GM23338 (cell line): ENCODE data around the gene PRTN3. TPM values are rescaled to one million over a fixed set of nuclear protein-coding genes. Genes with fewer than 3 reads are reported as not detected.
A peak's percentile ranks its signal among the peaks of the same experiment; 100 is the strongest.

Experiments
- ATAC-seq: fragments of 200-7000 bp; cut with Tn5 transposase; 3 replicates; pipeline ENCODE4 v1.9.1; 2020
- DNase-seq: peaks from one replicate; pipeline ENCODE4 v3.0.0-alpha.2; 2015; ENCODE audit warnings: low spot score
- H2AFZ ChIP-seq: fragments of 200-600 bp; sonication (generic); 2 replicates; pipeline ENCODE4 v1.8.0; 2016; ENCODE audit warnings: antibody characterized with exemption, mild to moderate bottlenecking, moderate library complexity
- H3F3A ChIP-seq: fragments of 200-600 bp; sonication (generic); replicated peaks from 2 replicates; pipeline ENCODE4 v1.8.0; 2017; ENCODE audit warnings: antibody characterized with exemption, mixed run types, low read depth
- H3K27ac ChIP-seq: fragments of 200-600 bp; sonication (generic); 2 replicates; pipeline ENCODE4 v1.6.1; 2016; ENCODE audit warnings: low read depth
- H3K27me3 ChIP-seq: fragments of 200-600 bp; sonication (generic); 2 replicates; pipeline ENCODE4 v1.8.0; 2016; ENCODE audit warnings: mild to moderate bottlenecking, mixed run types, moderate library complexity; ENCODE audit not compliant: insufficient read depth
- H3K36me3 ChIP-seq: fragments of 200-600 bp; sonication (generic); 2 replicates; pipeline ENCODE4 v1.8.0; 2016; ENCODE audit warnings: mild to moderate bottlenecking; ENCODE audit not compliant: insufficient read depth
- H3K4me1 ChIP-seq: fragments of 200-600 bp; sonication (generic); 2 replicates; pipeline ENCODE4 v1.8.0; 2016; ENCODE audit warnings: mild to moderate bottlenecking, moderate library complexity; ENCODE audit not compliant: insufficient read depth
- H3K4me2 ChIP-seq: fragments of 200-600 bp; sonication (generic); 2 replicates; pipeline ENCODE4 v1.7.1; 2017; ENCODE audit warnings: mixed run types
- H3K4me3 ChIP-seq: fragments of 200-600 bp; sonication (generic); 2 replicates; pipeline ENCODE4 v1.6.1; 2016; ENCODE audit warnings: mixed run types
- H3K79me2 ChIP-seq: fragments of 200-600 bp; sonication (generic); replicated peaks from 2 replicates; pipeline ENCODE4 v1.8.0; 2017; ENCODE audit warnings: mild to moderate bottlenecking; ENCODE audit not compliant: insufficient read depth
- H3K9me2 ChIP-seq: fragments of 200-600 bp; sonication (generic); 2 replicates; pipeline ENCODE4 v1.8.0; 2017; ENCODE audit not compliant: insufficient read depth
- H4K20me1 ChIP-seq: fragments of 200-600 bp; sonication (generic); replicated peaks from 2 replicates; pipeline ENCODE4 v1.8.0; 2017; ENCODE audit warnings: mild to moderate bottlenecking; ENCODE audit not compliant: insufficient read depth
- H3K27ac Mint-ChIP-seq: 2 replicates; pipeline ENCODE4 v1.8.0; 2020; ENCODE audit warnings: inconsistent platforms, mild to moderate bottlenecking, moderate library complexity, mixed read lengths
- H3K27me3 Mint-ChIP-seq: 3 replicates; pipeline ENCODE4 v1.8.0; 2022; ENCODE audit warnings: low read depth, mild to moderate bottlenecking, moderate library complexity, mixed read lengths, inconsistent platforms; ENCODE audit not compliant: insufficient read depth, poor library complexity
- H3K36me3 Mint-ChIP-seq: 3 replicates; pipeline ENCODE4 v1.8.0; 2021; ENCODE audit warnings: low read depth, mild to moderate bottlenecking, inconsistent platforms, moderate library complexity, mixed read lengths
- H3K4me1 Mint-ChIP-seq: 3 replicates; pipeline ENCODE4 v1.8.0; 2020; ENCODE audit warnings: mild to moderate bottlenecking, inconsistent platforms, mixed read lengths
- H3K4me3 Mint-ChIP-seq: 3 replicates; pipeline ENCODE4 v1.8.0; 2021; ENCODE audit warnings: moderate library complexity, mild to moderate bottlenecking, inconsistent platforms, mixed read lengths
- H3K9me3 Mint-ChIP-seq: 3 replicates; pipeline ENCODE4 v1.8.0; 2020; ENCODE audit warnings: moderate library complexity, mild to moderate bottlenecking, inconsistent platforms, mixed read lengths
- CREB1 ChIP-seq: fragments of 250-450 bp; sonication (Bioruptor Pico); IDR thresholded peaks from 2 replicates; pipeline ENCODE4 v1.5.0; 2020; ENCODE audit warnings: low read depth, mild to moderate bottlenecking, moderate library complexity
- CTCF ChIP-seq, 2 experiments: fragments of 200-600 bp in 1 of 2; sonication (generic) in 1 of 2; conservative IDR thresholded peaks; 2 replicates each; pipeline versions ENCODE4 v1.5.1 to v1.6.1; 2016 to 2017; ENCODE audit warnings: antibody characterized with exemption in 2 of 2, low read depth in 2 of 2, mild to moderate bottlenecking in 2 of 2, moderate library complexity in 1 of 2
- EZH2 ChIP-seq: fragments of 200-600 bp; sonication (generic); IDR thresholded peaks from one replicate; pipeline ENCODE4 v1.8.0; 2017; ENCODE audit warnings: antibody characterized with exemption, mild to moderate bottlenecking, low read depth; ENCODE audit not compliant: unreplicated experiment
- EZH2phosphoT487 ChIP-seq: fragments of 200-600 bp; sonication (generic); IDR thresholded peaks from one replicate; pipeline ENCODE4 v1.8.1; 2018; ENCODE audit warnings: antibody characterized with exemption; ENCODE audit not compliant: unreplicated experiment
- JUNB ChIP-seq: IDR thresholded peaks from one replicate; pipeline ENCODE4 v1.6.1; 2016; ENCODE audit warnings: antibody characterized with exemption; ENCODE audit not compliant: unreplicated experiment
- POLR2AphosphoS5 ChIP-seq: IDR thresholded peaks from 2 replicates; pipeline ENCODE4 v1.6.1; 2016; ENCODE audit warnings: antibody characterized with exemption, low read depth
- STAT1 ChIP-seq: IDR thresholded peaks from one replicate; pipeline ENCODE4 v1.6.1; 2016; ENCODE audit warnings: antibody characterized with exemption; ENCODE audit not compliant: unreplicated experiment
- ZNF114 ChIP-seq: fragments of 250-450 bp; sonication (Bioruptor Pico); IDR thresholded peaks from 2 replicates; pipeline ENCODE4 v1.5.0; 2020; ENCODE audit warnings: mild to moderate bottlenecking, moderate library complexity
- ZNF331 ChIP-seq: fragments of 250-450 bp; sonication (Bioruptor Pico); IDR thresholded peaks from 2 replicates; pipeline ENCODE4 v1.5.0; 2020; ENCODE audit warnings: low read depth, mild to moderate bottlenecking, moderate library complexity
- ZNF462 ChIP-seq: fragments of 250-450 bp; sonication (Bioruptor Pico); IDR thresholded peaks from 2 replicates; pipeline ENCODE4 v1.5.0; 2020; ENCODE audit warnings: mild to moderate bottlenecking, moderate library complexity
- polyA plus RNA-seq: library from polyadenylated mRNA; unstranded; fragments of >200 nt; fragmentation: Nextera tagmentation; extraction: Ambion mirVana; gene quantifications from 2 replicates; pipeline ENCODE4 v1.2.1, GENCODE V29; 2016
- total RNA-seq: library from RNA; depleted of rRNA; stranded (reverse); fragments of >200 nt; shearing (Covaris generic); gene quantifications from 2 replicates; pipeline ENCODE4 v1.2.3, GENCODE V29; 2014
- TF ChIP-seq, protein P1 (sequence below): IDR thresholded peaks from one replicate; pipeline ENCODE4 v1.6.1; 2018; ENCODE audit warnings: antibody characterized with exemption; ENCODE audit not compliant: unreplicated experiment
- TF ChIP-seq, protein P2 (sequence below): IDR thresholded peaks from 2 replicates; pipeline ENCODE4 v1.6.1; 2016; ENCODE audit warnings: antibody characterized with exemption

The PRTN3 gene
- total and polyA plus RNA-seq, 2 experiments from 2014 or later = 0.21 to 0.68 TPM

- Histone ChIP-seq H3K9me2 (no peaks in the 10 kb centered on the region), H3K4me3 (peak within 1 kb of the TSS; percentile 98), H3K36me3 (peaks cover 9% of the 10 kb centered on the region; the same call in 1 of the 2 replicates), H4K20me1 (peaks cover 34% of the 10 kb centered on the region), H3K27ac (peak within 1 kb of the TSS; percentile 84), H3K4me2 (peak within 1 kb of the TSS; percentile 98), H3F3A (peaks cover 24% of the 10 kb centered on the region; the same call in 1 of the 2 replicates), H3K4me1 (peaks cover 39% of the 10 kb centered on the region), H2AFZ (no peak within 1 kb of the TSS), H3K79me2 (peaks cover 41% of the 10 kb centered on the region), H3K27me3 (no peaks in the 10 kb centered on the region)
- Mint-ChIP-seq H3K4me1 (peaks cover 31% of the 10 kb centered on the region), H3K36me3 (peaks cover 34% of the 10 kb centered on the region), H3K4me3 (peak within 1 kb of the TSS; percentile 94), H3K27me3 (peaks cover 15% of the 10 kb centered on the region), H3K27ac (peak within 1 kb of the TSS; percentile 93), H3K9me3 (no peaks in the 10 kb centered on the region)
- TF ChIP-seq ZNF331 (CRISPR knock-in tag) = no peak
- TF ChIP-seq ZNF114 (CRISPR knock-in tag) = no peak
- TF ChIP-seq CREB1 (CRISPR knock-in tag) = peak; percentile 78
- TF ChIP-seq POLR2AphosphoS5 = peak; percentile 76
- no peak for TF ChIP-seq CTCF (conservative IDR thresholded peaks at IDR 0.05; ENCODE audit: low read depth in 2 of 2)
- TF ChIP-seq, protein P1, sequence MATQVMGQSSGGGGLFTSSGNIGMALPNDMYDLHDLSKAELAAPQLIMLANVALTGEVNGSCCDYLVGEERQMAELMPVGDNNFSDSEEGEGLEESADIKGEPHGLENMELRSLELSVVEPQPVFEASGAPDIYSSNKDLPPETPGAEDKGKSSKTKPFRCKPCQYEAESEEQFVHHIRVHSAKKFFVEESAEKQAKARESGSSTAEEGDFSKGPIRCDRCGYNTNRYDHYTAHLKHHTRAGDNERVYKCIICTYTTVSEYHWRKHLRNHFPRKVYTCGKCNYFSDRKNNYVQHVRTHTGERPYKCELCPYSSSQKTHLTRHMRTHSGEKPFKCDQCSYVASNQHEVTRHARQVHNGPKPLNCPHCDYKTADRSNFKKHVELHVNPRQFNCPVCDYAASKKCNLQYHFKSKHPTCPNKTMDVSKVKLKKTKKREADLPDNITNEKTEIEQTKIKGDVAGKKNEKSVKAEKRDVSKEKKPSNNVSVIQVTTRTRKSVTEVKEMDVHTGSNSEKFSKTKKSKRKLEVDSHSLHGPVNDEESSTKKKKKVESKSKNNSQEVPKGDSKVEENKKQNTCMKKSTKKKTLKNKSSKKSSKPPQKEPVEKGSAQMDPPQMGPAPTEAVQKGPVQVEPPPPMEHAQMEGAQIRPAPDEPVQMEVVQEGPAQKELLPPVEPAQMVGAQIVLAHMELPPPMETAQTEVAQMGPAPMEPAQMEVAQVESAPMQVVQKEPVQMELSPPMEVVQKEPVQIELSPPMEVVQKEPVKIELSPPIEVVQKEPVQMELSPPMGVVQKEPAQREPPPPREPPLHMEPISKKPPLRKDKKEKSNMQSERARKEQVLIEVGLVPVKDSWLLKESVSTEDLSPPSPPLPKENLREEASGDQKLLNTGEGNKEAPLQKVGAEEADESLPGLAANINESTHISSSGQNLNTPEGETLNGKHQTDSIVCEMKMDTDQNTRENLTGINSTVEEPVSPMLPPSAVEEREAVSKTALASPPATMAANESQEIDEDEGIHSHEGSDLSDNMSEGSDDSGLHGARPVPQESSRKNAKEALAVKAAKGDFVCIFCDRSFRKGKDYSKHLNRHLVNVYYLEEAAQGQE = no peak
- TF ChIP-seq STAT1 = no peak
- no peak for TF ChIP-seq JUNB
- no peak for TF ChIP-seq EZH2phosphoT487
- TF ChIP-seq, protein P2, sequence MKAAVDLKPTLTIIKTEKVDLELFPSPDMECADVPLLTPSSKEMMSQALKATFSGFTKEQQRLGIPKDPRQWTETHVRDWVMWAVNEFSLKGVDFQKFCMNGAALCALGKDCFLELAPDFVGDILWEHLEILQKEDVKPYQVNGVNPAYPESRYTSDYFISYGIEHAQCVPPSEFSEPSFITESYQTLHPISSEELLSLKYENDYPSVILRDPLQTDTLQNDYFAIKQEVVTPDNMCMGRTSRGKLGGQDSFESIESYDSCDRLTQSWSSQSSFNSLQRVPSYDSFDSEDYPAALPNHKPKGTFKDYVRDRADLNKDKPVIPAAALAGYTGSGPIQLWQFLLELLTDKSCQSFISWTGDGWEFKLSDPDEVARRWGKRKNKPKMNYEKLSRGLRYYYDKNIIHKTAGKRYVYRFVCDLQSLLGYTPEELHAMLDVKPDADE = peak; percentile 95
- no peak for TF ChIP-seq ZNF462 (CRISPR knock-in tag)
- TF ChIP-seq EZH2 = no peak
- DNase-seq (peak; percentile 100), ATAC-seq (peak; percentile 75)
Observed at GRCh38 chr19:796692-797527, 43.9 kb upstream of the PRTN3 start, which contains the start of gene PTBP1. Gene PTBP1 (plus strand): TSS chr19:797452. CDS start chr19:797498, 46 bp downstream.
